DMS53 treated with DMSO at 0.1 percent for 48 hours (cell line): ENCODE measurements around the gene CWC15.
"Not testable (repeated sequence)": the region's sequence is repeated elsewhere in the genome, so short reads cannot be mapped to it uniquely, and the experiment has no call there.

Source experiments
- DNase-seq: peaks from one replicate; lab custom pipeline; 2025; ENCODE audit not compliant: unreplicated experiment; lab: John Stamatoyannopoulos, UW

Gene CWC15

DNA sequence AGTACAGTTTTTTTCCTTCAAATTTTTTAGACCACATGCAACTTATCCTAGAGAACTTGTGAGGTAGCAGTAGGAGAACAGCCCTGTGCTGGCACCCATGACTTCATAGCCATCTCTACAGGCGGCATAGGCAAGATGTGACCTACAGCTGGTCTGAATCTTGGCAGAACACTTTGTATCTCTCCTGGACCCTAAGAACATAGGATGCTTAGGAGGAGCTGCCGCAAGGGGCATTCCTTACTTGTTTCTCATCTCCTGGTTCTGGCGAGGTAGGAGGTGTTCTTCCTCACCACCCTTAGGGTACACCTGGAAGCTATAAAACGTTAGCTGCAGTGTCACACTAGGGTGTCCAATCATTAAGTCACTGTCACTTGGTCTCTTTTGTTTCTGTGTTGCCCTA, 16.4 kb downstream of the CWC15 start:
- no peak for DNase-seq

DNA sequence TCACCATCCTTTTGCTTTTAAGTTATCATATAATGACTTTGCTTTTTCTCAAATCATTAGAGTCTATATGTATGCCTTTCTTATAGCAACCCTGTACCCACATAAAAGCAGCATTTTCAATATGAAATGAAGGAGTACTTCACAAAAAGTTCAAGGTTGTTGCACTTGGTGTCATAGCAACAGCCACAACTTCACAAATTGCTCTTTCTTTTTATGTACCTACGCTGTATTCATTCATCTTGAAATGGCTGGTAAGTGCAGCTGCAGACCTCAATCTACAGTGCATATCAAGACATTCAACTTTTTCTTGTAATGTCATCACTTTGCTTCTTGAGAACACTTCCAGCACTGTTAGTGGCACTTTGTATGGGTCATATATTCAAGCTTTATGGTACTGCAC, 18.6 kb downstream of the CWC15 start:
- DNase-seq, result no peak

DNA sequence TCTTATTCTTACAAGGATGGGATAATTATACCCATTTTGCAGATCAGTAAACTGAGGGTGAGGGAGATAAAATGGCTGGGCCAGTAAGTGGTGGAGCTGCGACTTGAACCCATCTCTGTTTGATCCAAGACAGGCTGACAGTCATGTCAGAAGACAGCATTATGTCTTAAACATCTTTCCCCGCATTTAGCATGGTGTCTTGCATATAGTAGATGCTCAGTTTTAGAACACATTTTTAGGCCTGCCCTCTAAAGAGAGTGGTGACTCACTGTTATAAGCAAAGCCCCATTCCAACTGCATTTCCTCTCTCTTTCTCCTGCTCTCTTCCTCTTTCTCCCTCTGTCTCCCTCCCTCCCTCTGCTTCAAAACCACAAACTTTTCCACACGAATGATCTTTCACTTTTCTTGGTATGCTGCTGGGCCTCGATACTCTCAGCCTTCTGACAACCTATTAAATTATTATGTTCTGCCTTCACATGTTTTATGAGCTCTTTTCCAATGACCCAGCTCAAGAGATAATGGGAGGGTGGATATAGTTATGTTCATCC, 25.2 kb downstream of the CWC15 start:
- no peak for DNase-seq

- no peak for DNase-seq
These were observed 26.5 kb downstream of the CWC15 start for GRCh38 chr11:94946812-94947211.

DNA sequence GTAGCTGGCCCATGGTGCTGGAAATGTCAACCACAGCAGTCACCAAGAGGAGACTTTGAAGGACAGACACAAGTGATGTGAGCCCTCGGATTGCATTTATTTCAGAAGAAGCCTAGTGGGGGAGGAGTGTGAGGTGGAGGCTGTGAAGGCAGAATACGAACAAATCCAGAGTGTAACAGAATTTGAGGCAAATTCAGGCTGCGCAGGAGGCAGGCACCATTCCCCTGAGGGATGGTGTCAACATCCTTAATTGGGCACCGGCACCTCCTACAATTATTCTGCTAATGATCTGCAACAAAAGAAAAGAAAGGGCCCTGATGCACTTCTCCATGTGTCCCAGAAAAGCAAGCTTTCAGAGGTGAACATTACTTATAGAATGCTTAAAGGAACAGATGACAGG, 32.2 kb downstream of the CWC15 start:
- no peak for DNase-seq

GRCh38 chr11:94939346-94939745, 34.0 kb downstream of the CWC15 start:
- no peak for DNase-seq

GRCh38 chr11:94938095-94939055, 35.0 kb downstream of the CWC15 start:
- no peak for DNase-seq

- no peak for DNase-seq
These were observed 38.5 kb downstream of the CWC15 start for GRCh38 chr11:94934846-94935245.

DNA sequence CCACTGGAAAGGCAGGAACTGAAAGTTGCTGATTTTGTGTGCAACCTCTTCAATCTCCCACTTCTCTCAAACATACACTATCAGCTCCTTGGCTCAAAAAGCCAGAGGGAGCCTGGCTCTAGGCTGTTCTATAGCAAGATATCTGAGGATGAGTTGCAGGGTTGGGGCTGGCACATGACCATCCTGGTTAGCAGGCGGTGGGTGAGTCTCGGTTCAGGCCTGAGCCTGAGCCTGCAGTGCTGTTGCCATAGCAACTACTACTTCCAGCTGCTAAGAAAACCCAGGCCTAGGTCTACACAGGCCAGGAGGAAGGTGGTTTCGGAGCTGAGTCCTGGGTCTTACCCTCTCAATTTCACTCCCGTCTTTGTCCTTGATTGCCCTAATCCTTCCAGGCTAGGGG, 39.0 kb downstream of the CWC15 start:
- DNase-seq, result no peak

DNA sequence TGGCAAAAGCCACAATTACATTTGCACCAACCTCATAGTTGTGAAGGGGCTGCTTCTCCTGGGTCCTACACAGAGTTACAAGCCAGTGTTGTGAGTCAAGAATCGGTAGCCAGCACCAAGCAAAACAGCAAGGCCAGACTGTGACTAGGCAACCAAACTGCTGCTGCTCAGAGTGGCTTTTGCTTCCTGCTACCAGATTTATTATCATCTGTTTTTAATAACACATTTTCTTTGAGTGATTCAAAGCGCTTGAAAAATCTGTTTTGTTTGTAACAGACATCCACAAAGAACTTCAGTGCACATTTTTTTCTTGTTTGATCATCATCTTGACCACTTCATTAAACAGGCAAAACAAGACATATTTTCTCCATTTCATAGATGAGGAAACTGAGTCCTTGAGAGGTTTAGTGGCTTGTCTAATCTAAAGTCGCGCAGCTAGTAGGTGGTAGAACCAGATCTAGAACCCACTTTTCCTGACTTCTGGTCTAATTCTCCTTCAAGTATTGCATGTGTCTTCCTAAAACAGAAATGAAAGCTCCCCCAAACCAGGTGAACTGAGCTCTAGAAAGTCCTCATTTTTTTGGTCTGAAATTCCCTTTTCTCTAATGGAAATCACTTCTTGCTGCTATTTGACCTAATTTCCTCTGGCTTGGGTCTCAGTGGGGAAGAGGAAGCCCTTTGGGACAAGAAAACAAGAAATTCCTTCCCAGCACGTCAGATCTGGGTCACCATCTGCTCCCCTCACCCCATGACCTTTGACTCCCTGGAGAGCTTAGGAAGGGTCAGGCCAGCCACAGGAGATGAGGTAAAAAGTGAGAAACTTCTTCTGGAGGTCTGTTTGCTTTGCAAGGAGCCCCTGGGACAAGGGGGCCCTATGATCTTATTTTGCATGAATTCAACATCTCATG, 39.9 kb downstream of the CWC15 start:
- no peak for DNase-seq

GRCh38 chr11:94932503-94932902, 40.9 kb downstream of the CWC15 start:
- DNase-seq, result no peak

GRCh38 chr11:94932072-94932471, 41.3 kb downstream of the CWC15 start:
- not testable (repeated sequence) for DNase-seq

DNA sequence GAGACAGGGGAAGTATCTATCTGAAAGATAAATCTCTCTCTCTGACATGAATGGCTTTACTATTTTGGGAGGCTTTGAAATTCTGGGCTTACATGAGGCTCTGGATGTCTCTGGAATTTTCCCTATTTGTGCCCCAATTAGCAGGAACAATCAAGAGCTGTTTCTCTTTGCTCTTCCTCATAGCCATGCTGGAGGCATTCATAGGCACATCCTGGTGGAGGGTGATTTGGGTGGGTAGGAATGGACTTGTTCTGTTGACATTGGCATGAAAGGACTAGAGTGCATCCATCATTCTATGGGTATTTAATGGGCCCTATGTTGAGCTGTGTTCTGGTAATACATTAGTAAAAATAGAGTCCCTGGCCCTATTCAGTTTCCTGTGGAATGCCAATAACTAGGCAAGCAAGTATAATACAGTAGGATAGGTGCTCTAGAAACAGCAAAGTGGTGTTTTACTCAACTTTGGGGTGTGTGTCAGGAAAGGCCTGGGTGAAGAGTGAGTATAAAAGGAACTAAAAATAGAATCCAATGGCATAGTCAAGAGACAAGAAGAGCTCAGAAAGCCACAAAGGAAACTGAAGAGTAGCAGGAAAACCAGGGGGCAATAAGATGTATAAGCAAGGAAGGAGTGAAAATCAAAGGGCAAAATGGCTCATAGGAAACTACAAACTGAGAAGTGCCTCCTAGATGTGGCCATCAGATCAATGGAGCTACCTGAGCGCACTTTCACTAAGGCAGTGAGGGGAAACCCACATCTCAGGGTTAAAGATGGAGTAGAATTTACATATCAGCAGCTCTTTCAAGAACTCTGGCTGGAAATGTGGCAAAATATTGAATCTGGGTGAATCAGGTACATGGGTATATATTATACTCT, 45.0 kb downstream of the CWC15 start:
- no peak for DNase-seq

DNA sequence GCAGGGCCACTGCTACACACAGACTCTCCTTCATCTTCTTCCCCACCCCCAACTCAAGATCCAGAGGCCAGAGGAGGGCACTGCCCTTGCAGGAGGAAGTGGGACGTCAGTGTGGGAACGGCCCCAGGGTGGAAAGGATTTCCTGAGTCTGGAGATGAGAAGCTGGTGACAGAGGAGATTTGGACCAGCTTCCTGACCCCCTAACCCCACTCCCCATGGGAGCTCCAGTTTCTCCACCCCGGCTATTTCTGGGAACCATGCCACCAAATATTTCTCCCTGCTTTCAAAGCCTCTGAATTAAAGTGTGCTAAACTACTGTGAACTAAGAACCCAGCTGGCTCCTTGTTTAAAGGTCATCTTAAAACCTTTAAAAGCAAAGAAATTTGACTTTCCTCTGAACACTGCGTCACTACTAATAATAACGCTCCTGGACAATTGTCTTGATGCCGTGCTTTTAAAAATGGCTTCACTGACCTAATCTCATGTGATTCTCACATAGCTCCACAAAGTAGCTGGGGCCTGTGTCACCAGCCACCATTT, 46.6 kb downstream of the CWC15 start:
- no peak for DNase-seq

DNA sequence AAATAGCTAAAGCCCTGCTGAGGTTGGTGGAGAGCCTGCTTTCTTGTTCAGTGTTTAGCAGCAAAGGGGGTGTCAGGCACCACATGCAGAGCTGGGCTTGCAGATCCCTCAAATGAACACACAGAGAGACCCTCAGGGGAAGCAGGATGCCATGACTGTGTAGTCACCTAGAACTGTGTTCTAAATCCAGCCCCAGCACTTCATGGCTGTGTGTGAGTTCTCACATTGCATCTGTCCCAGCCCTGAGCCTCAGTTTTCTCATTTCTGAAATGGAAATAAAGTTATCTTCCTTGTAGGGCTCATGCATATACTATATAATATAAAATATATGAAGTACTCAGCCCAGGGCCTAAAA, 47.1 kb downstream of the CWC15 start:
- DNase-seq, result no peak

GRCh38 chr11:94925422-94926270, 47.7 kb downstream of the CWC15 start:
- no peak for DNase-seq

DNA sequence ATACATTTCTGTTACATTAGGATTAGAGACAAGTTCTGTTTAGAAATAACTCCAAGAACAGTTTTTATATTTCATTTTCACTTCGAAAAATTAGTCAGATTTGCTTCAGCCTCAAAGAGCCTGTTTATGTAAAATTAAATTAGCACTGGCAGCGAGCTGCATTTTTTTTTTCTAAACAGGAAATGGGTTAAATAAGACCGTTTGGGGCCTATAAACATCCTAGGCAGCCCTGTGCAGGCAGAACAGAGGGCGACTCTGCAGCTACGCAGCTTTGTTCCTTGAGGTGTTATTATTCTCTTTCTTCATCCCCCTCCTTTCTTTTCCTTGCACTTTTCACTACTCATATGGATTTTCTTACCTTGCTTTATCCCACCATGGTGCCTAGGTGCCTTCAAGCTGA, 48.7 kb downstream of the CWC15 start:
- no peak for DNase-seq

DNA sequence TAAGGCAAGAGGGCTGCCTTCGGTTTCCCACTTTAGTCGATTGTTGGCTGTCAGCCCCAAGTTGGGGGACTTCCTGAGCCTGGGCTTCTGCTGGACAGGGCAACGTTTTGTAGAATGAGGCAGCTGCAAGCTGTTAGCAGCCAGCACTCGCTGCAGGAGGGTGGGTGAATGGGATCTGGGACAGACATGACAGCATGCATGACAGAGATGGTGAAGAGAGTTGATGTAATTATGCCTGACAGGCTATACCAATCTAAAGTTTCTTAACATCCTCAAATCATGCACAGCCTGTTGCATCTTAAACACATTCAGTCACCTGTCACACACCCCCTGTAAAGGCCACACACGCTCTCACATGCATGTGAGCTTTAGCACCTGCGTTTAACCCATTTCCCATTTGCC, 49.2 kb downstream of the CWC15 start:
- no peak for DNase-seq

- no peak for DNase-seq
These were observed 50.4 kb downstream of the CWC15 start for GRCh38 chr11:94923004-94923334.
